Stimulated activated CD8-positive, alpha-beta memory T cell treated with anti-CD3 and anti-CD28 coated beads, Interleukin-7, amount 100 ng/mL, for 24 hours (primary cell): ENCODE results near the gene VDAC1.
"Not testable (repeated sequence)": the region's sequence is repeated elsewhere in the genome, so short reads cannot be mapped to it uniquely, and the experiment has no call there.

Source experiments
- DNase-seq: peaks from one replicate; pipeline ENCODE4 v3.0.0-alpha.2; 2020; ENCODE audit warnings: low read depth

The VDAC1 gene

GRCh38 chr5:134004626-134005416, at the start of gene VDAC1:
Gene VDAC1, minus strand, starts transcription at chr5:134004975. Its CDS starts 11,963 bp downstream, at chr5:133993012.
- peak; percentile 52 for DNase-seq

- DNase-seq: no peak
Measured at GRCh38 chr5:134053840-134054338, 49.1 kb upstream of the VDAC1 start.

GRCh38 chr5:134053314-134053839, 48.6 kb upstream of the VDAC1 start:
- DNase-seq: no peak

GRCh38 chr5:134051305-134051704, 46.5 kb upstream of the VDAC1 start:
- DNase-seq: no peak

- no peak for DNase-seq
Measured at GRCh38 chr5:134048864-134049263, 44.1 kb upstream of the VDAC1 start.

GRCh38 chr5:134047687-134048056, 42.9 kb upstream of the VDAC1 start:
- no peak for DNase-seq

- no peak for DNase-seq
Measured at GRCh38 chr5:134046801-134047686, 42.3 kb upstream of the VDAC1 start.

GRCh38 chr5:134046330-134046729, 41.6 kb upstream of the VDAC1 start:
- no peak for DNase-seq

- DNase-seq: no peak
Measured at GRCh38 chr5:134043793-134044792, 39.3 kb upstream of the VDAC1 start.

GRCh38 chr5:134041570-134042411, 37.0 kb upstream of the VDAC1 start:
- no peak for DNase-seq

GRCh38 chr5:134038138-134038537, 33.4 kb upstream of the VDAC1 start:
- no peak for DNase-seq

GRCh38 chr5:134037160-134037559, 32.4 kb upstream of the VDAC1 start:
- no peak for DNase-seq

GRCh38 chr5:134034326-134034725, 29.6 kb upstream of the VDAC1 start:
- no peak for DNase-seq

GRCh38 chr5:134030303-134030964, 25.7 kb upstream of the VDAC1 start:
- not testable (repeated sequence) for DNase-seq

GRCh38 chr5:134029156-134029555, 24.4 kb upstream of the VDAC1 start:
- no peak for DNase-seq

GRCh38 chr5:134028496-134028895, 23.7 kb upstream of the VDAC1 start:
- no peak for DNase-seq

- no peak for DNase-seq
Measured at GRCh38 chr5:134027288-134027615, 22.5 kb upstream of the VDAC1 start.

GRCh38 chr5:134026521-134027287, 21.9 kb upstream of the VDAC1 start:
- no peak for DNase-seq

GRCh38 chr5:134025786-134026185, 21.0 kb upstream of the VDAC1 start:
- no peak for DNase-seq
